Inflammatory macrophage treated with lipopolysaccharide for 4 hours (primary cell): Measurements from ENCODE around the gene OSBPL2.
A peak's percentile ranks its signal among the peaks of the same experiment; 100 is the strongest.

Experiments used
- DNase-seq: peaks from one replicate; pipeline ENCODE4 v3.0.0-alpha.2; 2020

The OSBPL2 gene

GRCh38 chr20:62236766-62237513, 1.4 kb upstream of the OSBPL2 start:
- no peak for DNase-seq

GRCh38 chr20:62237514-62237800, 864 bp upstream of the OSBPL2 start:
- no peak for DNase-seq

- DNase-seq: peak; percentile 5
Measured at GRCh38 chr20:62238569-62239277, 402 bp downstream of the OSBPL2 start.

GRCh38 chr20:62239278-62239879, 1.1 kb downstream of the OSBPL2 start:
- no peak for DNase-seq

GRCh38 chr20:62240020-62240685, 1.8 kb downstream of the OSBPL2 start:
- peak; percentile 51 for DNase-seq

GRCh38 chr20:62241506-62241905, 3.2 kb downstream of the OSBPL2 start:
- no peak for DNase-seq

- no peak for DNase-seq
Measured at GRCh38 chr20:62242176-62242575, 3.9 kb downstream of the OSBPL2 start.

- DNase-seq: no peak
Measured at GRCh38 chr20:62243106-62243505, 4.8 kb downstream of the OSBPL2 start.

GRCh38 chr20:62243906-62244515, 5.7 kb downstream of the OSBPL2 start:
- DNase-seq: no peak

GRCh38 chr20:62244644-62245108, 6.4 kb downstream of the OSBPL2 start:
- DNase-seq: no peak

GRCh38 chr20:62245911-62246280, 7.6 kb downstream of the OSBPL2 start:
- no peak for DNase-seq

GRCh38 chr20:62246431-62246830, 8.1 kb downstream of the OSBPL2 start:
- DNase-seq: no peak

GRCh38 chr20:62246872-62247652, 8.7 kb downstream of the OSBPL2 start:
- DNase-seq: no peak

- DNase-seq: no peak
Measured at GRCh38 chr20:62248890-62249560, 10.7 kb downstream of the OSBPL2 start.

- DNase-seq: no peak
Measured at GRCh38 chr20:62252342-62252966, 14.1 kb downstream of the OSBPL2 start.

- DNase-seq: no peak
Measured at GRCh38 chr20:62253398-62253797, 15.1 kb downstream of the OSBPL2 start.

GRCh38 chr20:62254021-62254724, 15.9 kb downstream of the OSBPL2 start:
- no peak for DNase-seq

- DNase-seq: no peak
Measured at GRCh38 chr20:62255976-62256375, 17.7 kb downstream of the OSBPL2 start.

GRCh38 chr20:62258499-62259293, 20.4 kb downstream of the OSBPL2 start:
- DNase-seq: no peak

- DNase-seq: no peak
Measured at GRCh38 chr20:62259294-62259565, 20.9 kb downstream of the OSBPL2 start.
